ENCODE results near the gene CCDC73.

- TF ChIP-seq CTCF (IDR thresholded peaks at IDR 0.05), result no peak
- no peak for TF ChIP-seq POLR2A (IDR thresholded peaks at IDR 0.05)
Observed at GRCh38 chr11:32820497-32820896, 26.0 kb upstream of the CCDC73 start.

Measured in thyroid gland (tissue), 4 donors.